ENCODE results near the gene SCNN1B. TPM values are rescaled to one million over a fixed set of nuclear protein-coding genes. Genes with fewer than 3 reads are reported as not detected.

The SCNN1B gene
- total and polyA plus RNA-seq, 10 donors, result 0.80 to 6.3 (median 2.9) TPM

- no peaks in the 10 kb centered on the region for H3K9me3 ChIP-seq
- WGBS, 5 donors, result 18 to 37% (median 24%) methylated on average over 18 of the region's 18 CpGs
- no peak overlapping the region for H3K27ac ChIP-seq
- DNase-seq, result no peak
- H3K4me3 ChIP-seq, result peak overlapping the region in 3 of 8 donors; percentile 16 to 60 (median 37)
- TF ChIP-seq POLR2AphosphoS5 (IDR thresholded peaks at IDR 0.05) (no peak), POLR2A (IDR thresholded peaks at IDR 0.05) (no peak)
- TF ChIP-seq, protein P1, sequence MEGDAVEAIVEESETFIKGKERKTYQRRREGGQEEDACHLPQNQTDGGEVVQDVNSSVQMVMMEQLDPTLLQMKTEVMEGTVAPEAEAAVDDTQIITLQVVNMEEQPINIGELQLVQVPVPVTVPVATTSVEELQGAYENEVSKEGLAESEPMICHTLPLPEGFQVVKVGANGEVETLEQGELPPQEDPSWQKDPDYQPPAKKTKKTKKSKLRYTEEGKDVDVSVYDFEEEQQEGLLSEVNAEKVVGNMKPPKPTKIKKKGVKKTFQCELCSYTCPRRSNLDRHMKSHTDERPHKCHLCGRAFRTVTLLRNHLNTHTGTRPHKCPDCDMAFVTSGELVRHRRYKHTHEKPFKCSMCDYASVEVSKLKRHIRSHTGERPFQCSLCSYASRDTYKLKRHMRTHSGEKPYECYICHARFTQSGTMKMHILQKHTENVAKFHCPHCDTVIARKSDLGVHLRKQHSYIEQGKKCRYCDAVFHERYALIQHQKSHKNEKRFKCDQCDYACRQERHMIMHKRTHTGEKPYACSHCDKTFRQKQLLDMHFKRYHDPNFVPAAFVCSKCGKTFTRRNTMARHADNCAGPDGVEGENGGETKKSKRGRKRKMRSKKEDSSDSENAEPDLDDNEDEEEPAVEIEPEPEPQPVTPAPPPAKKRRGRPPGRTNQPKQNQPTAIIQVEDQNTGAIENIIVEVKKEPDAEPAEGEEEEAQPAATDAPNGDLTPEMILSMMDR (IDR thresholded peaks at IDR 0.05 in 8 of 11, conservative IDR thresholded peaks at IDR 0.05 in 3 of 11), result no peak
- H3K4me1 ChIP-seq, result peaks cover 0 to 9% (median 3%) of the 10 kb centered on the region in 6 donors
- peaks cover 0 to 70% (median 24%) of the 10 kb centered on the region in 7 donors for H3K27me3 ChIP-seq (replicated peaks in 1 of 7)
- intact Hi-C loops (cut with DNase I; ENCODE audit: low total_unique reads), result no loop called here
- no peaks in the 10 kb centered on the region for H3K36me3 ChIP-seq
Measured at GRCh38 chr16:23301251-23302044, 654 bp upstream of the SCNN1B start.

DNA sequence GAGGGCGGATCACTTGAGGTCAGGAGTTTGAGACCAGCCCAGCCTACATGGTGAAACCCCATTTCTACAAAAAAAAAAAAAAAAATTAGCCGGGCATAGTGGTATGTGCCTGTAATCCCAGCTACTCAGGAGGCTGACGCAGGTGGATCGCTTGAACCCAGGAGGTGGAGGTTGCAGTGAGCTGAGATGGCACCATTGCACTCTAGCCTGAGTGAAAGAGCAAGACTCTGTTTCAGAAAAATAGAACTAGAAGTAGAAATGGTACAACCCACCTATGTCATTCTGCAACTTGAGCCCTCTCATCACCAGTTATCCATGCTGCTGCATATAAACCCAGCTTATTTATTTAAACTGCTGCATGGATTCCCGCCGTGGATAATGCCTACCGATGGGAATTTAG is 1.6 kb downstream of the SCNN1B start:
- 83 to 90% (median 87%) methylated on average over 7 of the region's 7 CpGs for whole genome bisulfite sequencing, 5 donors

DNA sequence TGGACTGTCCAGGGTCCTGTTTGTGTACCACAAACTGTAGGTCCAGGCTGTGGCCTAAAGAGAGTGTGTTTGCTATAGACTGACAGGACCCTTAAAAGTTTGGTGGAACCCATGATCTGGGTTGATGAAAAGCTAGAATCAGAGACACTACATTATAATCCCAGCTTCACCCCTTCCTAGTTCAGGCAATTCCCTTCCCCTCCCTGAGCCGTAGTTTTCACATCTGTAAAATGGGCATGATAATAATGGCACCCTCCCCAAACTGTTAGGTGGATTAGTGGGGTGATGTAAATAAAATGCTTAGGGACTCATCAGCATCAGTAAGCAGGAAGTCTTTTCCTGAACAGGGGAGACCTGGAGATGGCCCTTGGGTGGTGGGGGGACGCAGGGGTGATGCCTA is 2.5 kb downstream of the SCNN1B start:
- Histone ChIP-seq H3K4me1 (peaks cover 0 to 9% (median 3%) of the 10 kb centered on the region in 6 donors), H3K4me3 (no peak overlapping the region), H3K9me3 (no peaks in the 10 kb centered on the region), H3K36me3 (no peaks in the 10 kb centered on the region), H3K27me3 (replicated peaks in 1 of 7) (peaks cover 0 to 52% (median 24%) of the 10 kb centered on the region in 7 donors), H3K27ac (no peak overlapping the region)
- no peak for DNase-seq
- intact Hi-C loops (cut with DNase I; ENCODE audit: low total_unique reads), result no loop called here
- no peak for TF ChIP-seq POLR2A (IDR thresholded peaks at IDR 0.05)
- 78 to 88% (median 84%) methylated on average over 2 of the region's 2 CpGs for WGBS, 5 donors

More for the DNA sequence above, 1.6 kb downstream of the SCNN1B start:
- Histone ChIP-seq H3K27me3 (replicated peaks in 1 of 7) (peaks cover 0 to 61% (median 24%) of the 10 kb centered on the region in 7 donors), H3K4me1 (peaks cover 0 to 9% (median 3%) of the 10 kb centered on the region in 6 donors), H3K27ac (no peak overlapping the region), H3K36me3 (no peaks in the 10 kb centered on the region), H3K4me3 (no peak overlapping the region), H3K9me3 (no peaks in the 10 kb centered on the region)
- no peak for DNase-seq
- TF ChIP-seq POLR2A (IDR thresholded peaks at IDR 0.05), result no peak
- TF ChIP-seq, protein P1 (IDR thresholded peaks at IDR 0.05 in 8 of 11, conservative IDR thresholded peaks at IDR 0.05 in 3 of 11), result no peak
- TF ChIP-seq POLR2AphosphoS5 (IDR thresholded peaks at IDR 0.05), result no peak
- intact Hi-C loops (cut with DNase I; ENCODE audit: low total_unique reads), result no loop called here

DNA sequence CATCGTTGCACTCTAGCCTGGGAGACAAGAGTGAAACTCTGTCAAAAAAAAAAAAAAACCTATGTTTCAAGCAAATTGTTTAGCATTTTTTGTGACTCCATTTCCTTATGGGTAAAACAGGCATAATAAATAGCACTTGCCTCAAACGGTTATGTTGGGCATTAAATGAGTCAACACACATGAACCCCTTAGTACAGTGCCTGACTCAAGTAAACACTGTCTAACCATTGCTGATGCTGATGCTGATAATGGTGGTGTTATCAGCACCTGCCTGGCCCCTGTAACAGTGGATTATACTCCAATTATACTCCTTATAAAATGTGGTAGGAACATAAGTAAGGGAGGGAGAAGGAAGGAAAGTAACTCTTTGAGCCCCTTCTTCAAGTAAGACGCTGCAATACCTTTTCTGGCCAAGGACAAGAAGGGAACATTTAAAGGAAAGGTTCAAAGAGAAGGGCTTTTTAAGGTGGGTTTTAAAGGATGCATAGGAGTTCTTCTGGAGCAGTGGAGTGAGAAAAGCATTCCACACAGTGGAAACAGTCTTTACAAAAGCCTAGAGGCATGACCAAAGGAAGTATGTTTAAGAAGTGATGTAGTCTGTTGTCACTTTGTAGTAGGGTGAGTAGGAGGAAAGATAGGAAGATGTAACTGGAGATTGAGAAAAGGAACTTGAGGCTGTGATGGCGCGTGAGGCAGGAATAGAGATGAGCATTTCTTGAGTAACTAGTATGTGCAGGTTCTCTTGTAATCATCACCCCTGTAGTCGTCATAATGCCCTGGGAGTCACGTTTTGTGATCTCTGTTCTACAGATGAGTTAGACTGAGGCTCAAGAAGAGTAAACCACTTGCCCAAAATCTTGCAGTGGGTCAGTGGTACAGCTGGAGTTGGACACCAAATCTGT is 4.3 kb downstream of the SCNN1B start:
- intact Hi-C loops (cut with DNase I; ENCODE audit: low total_unique reads), result no loop called here
- Histone ChIP-seq H3K4me1 (peaks cover 0 to 9% (median 3%) of the 10 kb centered on the region in 6 donors), H3K4me3 (no peak overlapping the region), H3K36me3 (no peaks in the 10 kb centered on the region), H3K27ac (no peak overlapping the region), H3K9me3 (peaks cover 0 to 13% (median 8%) of the 10 kb centered on the region in 8 donors), H3K27me3 (replicated peaks in 1 of 7) (peaks cover 0 to 36% (median 16%) of the 10 kb centered on the region in 7 donors)
- TF ChIP-seq, protein P1 (IDR thresholded peaks at IDR 0.05 in 8 of 11, conservative IDR thresholded peaks at IDR 0.05 in 3 of 11), result no peak
- TF ChIP-seq POLR2A (IDR thresholded peaks at IDR 0.05), result no peak
- no peak for TF ChIP-seq POLR2AphosphoS5 (IDR thresholded peaks at IDR 0.05)
- no peak for DNase-seq
- 76 to 88% (median 85%) methylated on average over 7 of the region's 7 CpGs for WGBS, 5 donors

Measured in spleen (tissue), 11 donors.